Tibial nerve (tissue), 4 donors: ENCODE data around the gene NNT.

ENCODE experiments used
- CTCF ChIP-seq, 5 experiments: fragments of 200-600 bp in 3 of 5; fragments of 450-650 bp in 2 of 5; sonication (generic) in 3 of 5; IDR thresholded peaks; one replicate each; pipeline ENCODE4 v1.5.1; 2016 to 2019; ENCODE audit warnings: antibody characterized with exemption in 5 of 5, mild to moderate bottlenecking in 3 of 5, moderate library complexity in 2 of 5
- EP300 ChIP-seq, 2 donors: sonication (generic); formaldehyde crosslinking; IDR thresholded peaks; one replicate each; pipeline ENCODE4 v1.6.1; 2017; ENCODE audit warnings: antibody characterized with exemption in 2 of 2, mild to moderate bottlenecking in 1 of 2
- POLR2A ChIP-seq, 2 donors: fragments of 450-650 bp; IDR thresholded peaks; one replicate each; pipeline ENCODE4 v1.6.1; 2017; ENCODE audit warnings: antibody characterized with exemption in 2 of 2, mild to moderate bottlenecking in 2 of 2, moderate library complexity in 2 of 2

GRCh38 chr5:43638107-43638506 is 35.1 kb downstream of the NNT start:
- no peak for TF ChIP-seq CTCF (IDR thresholded peaks at IDR 0.05)
- TF ChIP-seq POLR2A (IDR thresholded peaks at IDR 0.05), result no peak
- no peak for TF ChIP-seq EP300 (IDR thresholded peaks at IDR 0.05)
